GM19372 (cell line): ENCODE data around the gene KIT.
"Not testable (repeated sequence)": the region's sequence is repeated elsewhere in the genome, so short reads cannot be mapped to it uniquely, and the experiment has no call there.

Experiments used
- ATAC-seq: cut with Tn5 transposase; IDR thresholded peaks from one replicate; pipeline ENCODE4 v1.9.1; 2021; ENCODE audit warnings: mild to moderate bottlenecking, low read depth, moderate library complexity; ENCODE audit not compliant: unreplicated experiment

KIT gene

GRCh38 chr4:54657551-54658251 lies at the start of gene KIT:
Gene KIT (plus strand): TSS chr4:54657957. CDS start chr4:54658015, 58 bp downstream.
- ATAC-seq, result peak; percentile 14

DNA sequence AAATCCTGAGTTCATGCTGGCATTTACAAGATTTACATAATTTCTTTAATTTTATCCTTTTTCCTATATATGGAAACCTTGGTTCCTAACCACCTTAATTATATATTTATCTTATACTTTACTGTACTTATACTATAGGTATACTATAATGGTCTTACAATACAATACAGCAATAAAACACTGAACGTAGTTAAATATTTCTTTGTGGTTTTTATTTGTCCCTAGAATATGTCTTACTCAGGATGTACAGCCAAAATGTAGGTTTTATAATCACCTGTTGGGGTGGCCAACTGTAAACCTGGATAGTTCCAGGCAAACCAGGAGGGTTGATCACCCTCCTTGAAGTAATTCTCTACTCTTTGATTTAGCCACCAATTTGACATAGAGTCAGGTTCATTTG lies 48.4 kb upstream of the KIT start:
- no peak for ATAC-seq

DNA sequence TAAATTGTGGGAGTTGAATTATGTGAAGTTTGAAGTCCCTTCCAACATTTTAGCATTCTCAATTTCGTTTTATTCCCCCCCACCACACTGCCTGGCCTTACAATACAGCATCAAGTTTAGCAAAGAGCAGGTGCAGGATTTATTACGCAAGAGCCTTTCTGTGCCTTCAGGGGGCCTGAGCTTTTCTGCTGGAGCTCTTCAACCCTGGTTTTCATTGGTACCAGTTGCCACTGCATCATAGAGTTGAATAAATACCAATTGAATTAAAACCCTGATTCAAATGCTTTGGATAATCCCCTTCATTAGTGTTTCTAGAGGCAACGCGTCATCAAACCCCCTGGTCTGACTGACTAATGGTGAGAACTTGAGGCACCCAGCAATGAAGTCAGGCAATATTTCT lies 43.6 kb upstream of the KIT start:
- no peak for ATAC-seq

- no peak for ATAC-seq
These were observed 37.0 kb upstream of the KIT start for GRCh38 chr4:54620773-54621172.

DNA sequence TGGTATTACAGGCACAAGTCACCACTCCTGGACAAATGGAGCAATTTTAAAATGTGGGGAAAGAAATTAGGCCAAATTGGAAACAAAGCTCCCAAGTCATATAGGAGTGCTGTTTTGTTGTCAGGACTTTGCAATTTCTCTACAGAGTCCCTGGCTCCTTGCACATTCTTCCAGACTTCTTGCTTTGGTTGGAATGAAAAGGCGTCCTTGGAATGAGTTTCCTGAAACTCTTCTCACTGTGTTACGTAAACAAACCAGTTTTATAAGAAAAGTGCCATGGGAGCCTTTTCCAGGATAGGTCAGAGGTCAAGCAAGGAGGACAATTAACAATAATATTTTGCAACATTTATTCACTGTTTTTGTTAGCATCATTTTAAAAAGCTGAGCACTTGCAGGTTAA lies 32.4 kb upstream of the KIT start:
- ATAC-seq, result no peak

GRCh38 chr4:54626113-54626512 lies 31.6 kb upstream of the KIT start:
- ATAC-seq, result no peak

DNA sequence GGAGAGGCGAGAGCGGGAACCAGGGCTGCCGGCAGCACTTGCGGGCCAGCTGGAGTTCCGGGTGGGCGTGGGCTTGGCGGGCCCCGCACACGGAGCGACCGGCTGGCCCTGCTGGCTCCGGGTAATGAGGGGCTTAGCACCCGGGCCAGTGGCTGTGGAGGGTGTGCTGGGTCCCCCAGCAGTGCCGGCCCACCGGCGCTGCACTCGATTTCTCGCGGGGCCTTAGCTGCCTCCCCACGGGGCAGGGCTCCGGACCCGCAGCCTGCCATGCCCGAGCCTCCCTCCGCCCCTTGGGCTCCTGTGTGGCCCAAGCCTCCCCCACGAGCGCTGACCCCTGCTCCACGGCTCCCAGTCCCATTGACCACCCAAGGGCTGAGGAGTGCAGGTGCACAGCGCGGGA lies 25.2 kb upstream of the KIT start:
- ATAC-seq, result no peak

GRCh38 chr4:54633102-54633740 lies 24.5 kb upstream of the KIT start:
- ATAC-seq, result not testable (repeated sequence)

- ATAC-seq, result no peak
These were observed 22.4 kb upstream of the KIT start for GRCh38 chr4:54635318-54635717.

GRCh38 chr4:54637325-54637724 lies 20.4 kb upstream of the KIT start:
- no peak for ATAC-seq

DNA sequence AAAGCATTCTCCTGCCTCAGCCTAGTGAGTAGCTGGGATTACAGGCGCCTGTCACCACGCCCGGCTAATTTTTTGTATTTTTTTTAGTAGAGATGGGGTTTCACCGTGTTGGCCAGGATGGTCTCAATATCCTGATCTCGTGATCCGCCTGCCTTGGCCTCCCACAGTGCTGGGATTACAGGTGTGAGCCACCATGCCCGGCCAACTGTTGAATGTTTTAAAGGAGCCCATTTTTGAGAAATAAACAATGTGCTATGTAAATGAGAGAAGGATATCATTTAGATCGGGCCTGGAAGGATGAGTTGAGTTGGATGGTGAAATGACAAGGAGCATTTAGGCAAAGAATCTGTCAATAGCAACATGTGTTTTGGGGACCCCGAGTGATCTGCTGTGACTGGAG lies 16.7 kb upstream of the KIT start:
- ATAC-seq, result not testable (repeated sequence)

DNA sequence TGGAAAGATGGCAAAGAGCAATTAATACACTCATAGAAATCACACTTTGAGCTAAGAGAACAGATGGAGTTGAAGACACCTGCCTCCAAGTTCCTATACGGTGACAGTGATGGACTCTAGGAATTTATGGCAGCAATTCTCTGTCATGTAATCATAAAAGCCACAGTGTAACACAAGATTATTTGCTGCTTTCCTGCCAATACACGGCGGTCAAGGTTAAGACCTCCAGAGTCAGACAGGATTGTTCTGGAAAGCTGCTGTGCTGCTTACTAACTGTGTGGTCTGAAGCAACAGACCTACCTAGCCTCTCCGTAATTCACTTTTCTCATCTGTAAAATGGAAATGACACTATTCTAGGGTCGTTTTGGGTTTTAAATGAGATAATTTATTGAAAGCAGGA lies 14.6 kb upstream of the KIT start:
- ATAC-seq, result no peak

DNA sequence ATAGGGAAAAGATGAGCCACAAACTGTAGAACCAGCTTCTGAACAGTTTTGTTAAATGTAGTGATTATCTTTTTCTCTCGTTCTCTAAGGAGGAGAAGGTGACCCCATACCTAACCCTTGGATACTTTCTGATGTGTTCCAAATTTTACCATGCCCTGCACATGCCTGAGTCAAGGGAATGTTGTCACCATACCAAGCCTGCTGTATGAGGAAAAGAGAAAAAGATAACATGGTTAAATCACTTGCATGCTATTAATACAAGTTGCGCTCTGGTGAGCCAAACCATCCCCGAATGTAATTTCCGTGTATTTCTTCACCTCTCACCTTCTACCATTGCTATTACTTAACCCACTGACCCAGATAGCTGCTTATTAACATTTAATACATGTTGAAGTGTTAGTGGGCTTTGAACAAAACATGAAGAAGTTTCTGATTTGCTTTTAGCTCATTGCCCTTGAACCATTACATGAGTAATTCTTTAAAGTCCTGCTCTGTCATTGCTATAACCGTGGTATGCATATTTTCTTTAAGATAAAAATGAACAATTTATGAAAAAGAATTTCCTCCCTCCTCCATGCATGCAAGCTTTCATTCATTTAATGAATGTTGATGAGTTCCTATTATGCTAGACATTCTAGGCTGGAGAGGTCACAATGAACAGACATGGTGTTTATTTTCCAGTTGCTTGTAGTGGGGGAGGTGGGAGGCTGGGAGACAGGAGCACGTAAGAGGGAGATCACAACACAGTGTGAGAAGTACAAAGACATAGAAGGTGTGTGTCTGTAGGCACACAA lies 13.6 kb upstream of the KIT start:
- no peak for ATAC-seq

DNA sequence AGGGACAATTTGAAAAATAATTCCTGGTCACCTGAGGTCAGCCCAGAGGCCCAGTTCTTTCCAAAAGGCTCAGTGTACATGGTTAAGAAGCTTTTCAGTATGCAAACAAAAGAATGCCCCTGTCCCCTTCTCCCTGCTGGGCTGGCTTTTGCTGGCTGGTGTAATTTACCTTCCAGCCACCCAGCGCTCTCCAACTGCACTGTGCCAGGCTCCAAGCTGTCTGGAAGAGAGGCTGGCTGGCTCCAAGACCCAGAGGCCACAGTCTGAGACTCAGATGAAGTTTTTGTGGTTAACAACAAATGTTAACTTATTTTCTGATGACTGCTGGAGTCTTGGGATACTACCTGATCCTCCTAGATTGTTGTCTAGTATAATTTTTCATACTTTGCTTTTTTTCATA lies 11.9 kb upstream of the KIT start:
- ATAC-seq, result no peak

DNA sequence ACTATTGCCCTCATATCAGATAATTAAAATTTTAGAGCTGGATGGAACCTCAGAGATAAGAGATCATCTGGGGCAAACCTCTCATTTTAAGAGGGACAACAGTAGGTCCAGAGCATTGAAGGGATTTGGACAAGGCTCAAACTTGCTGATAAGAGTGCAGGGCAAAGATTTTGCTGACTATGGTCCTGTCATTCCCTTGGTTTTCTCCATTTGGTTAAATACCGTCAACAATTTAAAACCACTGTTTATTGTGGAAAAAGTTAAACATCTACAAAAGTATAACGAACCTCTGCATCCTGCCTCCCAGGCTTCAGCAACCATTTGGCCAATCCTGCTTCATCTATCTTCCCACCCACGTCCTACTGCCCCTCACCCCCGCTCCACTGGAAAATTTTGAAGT lies 10.7 kb upstream of the KIT start:
- ATAC-seq, result no peak

DNA sequence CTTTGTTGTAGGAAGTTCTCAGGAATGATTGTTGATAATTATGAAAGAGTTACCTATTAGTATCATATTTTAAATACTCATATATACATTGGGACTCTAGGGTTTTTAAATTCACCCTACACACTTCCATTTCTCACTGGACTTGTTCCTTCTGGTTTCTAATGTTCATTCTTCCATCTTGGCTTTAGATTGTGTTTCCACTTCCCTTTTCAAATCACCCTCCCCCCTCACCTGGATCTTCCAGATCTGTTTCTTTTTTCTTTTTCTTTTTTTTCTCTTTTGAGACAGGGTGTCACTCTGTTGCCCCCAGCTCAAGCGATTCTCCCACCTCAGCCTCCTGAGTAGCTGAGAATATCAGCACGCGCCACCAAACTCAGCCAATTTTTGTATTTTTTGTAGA lies 6.7 kb upstream of the KIT start:
- ATAC-seq, result no peak

- ATAC-seq, result no peak
These were observed 3.0 kb upstream of the KIT start for GRCh38 chr4:54654753-54655152.

- ATAC-seq, result no peak
These were observed 589 bp upstream of the KIT start for GRCh38 chr4:54657185-54657550.

- ATAC-seq, result peak; percentile 57
These were observed 716 bp downstream of the KIT start for GRCh38 chr4:54658252-54659093.

DNA sequence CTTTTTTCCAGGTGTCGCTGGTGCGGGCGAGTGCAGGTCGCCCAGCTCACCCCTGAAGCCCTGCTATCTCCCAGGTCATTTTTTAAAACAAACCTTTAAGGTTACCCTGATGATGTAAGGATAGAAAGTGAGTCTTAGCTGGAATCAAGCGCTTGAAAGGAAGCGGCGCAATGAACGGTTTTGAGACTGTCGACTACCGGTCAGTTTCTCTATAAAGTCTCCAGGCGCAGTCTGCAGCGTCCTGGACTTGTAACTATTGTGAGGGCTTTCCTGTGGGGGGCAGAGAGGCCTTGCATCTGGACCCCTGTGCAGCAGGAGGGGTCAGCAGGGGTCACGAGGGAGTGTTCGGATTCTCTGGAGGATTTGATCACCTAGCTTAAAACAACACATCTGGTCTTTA lies 1.6 kb downstream of the KIT start:
- no peak for ATAC-seq
